GM13976 (cell line): ENCODE measurements around the gene CSMD2.

Source experiments
- DNase-seq: peaks from one replicate; pipeline ENCODE4 v3.0.0; 2012; ENCODE audit warnings: low spot score
- in situ Hi-C: fragments of 300-500 bp; cut with MboI; formaldehyde crosslinking; loops from one replicate; pipeline ENCODE4 v1.12.0; 2022; ENCODE audit warnings: low sequenced_read_pairs, mixed read lengths, inconsistent platforms; ENCODE audit not compliant: unreplicated experiment
- TF ChIP-seq, protein P1 (sequence below): IDR thresholded peaks from 2 replicates; pipeline ENCODE4 v1.5.1; 2012; ENCODE audit warnings: borderline replicate concordance, mild to moderate bottlenecking; ENCODE audit not compliant: insufficient read depth; ENCODE audit errors: extremely low read depth, missing control alignments, control extremely low read depth

Gene CSMD2

GRCh38 chr1:33488624-33489023, 676.4 kb downstream of the CSMD2 start:
- no peak for DNase-seq

DNA sequence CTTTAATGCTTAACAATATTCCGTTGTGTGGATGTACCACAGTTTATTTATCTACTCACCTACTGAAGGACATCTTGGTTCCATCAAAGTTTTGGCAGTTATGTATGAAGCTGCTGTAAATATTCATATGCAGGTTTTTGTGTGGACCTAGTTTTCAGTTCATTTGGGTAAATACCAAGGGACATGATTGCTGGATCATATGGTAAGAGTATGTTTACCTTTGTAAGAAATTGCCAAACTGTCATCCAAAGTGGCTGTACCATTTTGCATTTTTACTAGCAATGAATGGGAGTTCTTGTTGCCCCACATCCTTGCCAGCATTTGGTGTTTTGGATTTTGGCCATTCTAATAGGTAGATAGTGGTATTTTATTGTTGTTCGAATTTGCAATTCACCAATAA, 682.6 kb downstream of the CSMD2 start:
- DNase-seq = no peak
- TF ChIP-seq, protein P1, sequence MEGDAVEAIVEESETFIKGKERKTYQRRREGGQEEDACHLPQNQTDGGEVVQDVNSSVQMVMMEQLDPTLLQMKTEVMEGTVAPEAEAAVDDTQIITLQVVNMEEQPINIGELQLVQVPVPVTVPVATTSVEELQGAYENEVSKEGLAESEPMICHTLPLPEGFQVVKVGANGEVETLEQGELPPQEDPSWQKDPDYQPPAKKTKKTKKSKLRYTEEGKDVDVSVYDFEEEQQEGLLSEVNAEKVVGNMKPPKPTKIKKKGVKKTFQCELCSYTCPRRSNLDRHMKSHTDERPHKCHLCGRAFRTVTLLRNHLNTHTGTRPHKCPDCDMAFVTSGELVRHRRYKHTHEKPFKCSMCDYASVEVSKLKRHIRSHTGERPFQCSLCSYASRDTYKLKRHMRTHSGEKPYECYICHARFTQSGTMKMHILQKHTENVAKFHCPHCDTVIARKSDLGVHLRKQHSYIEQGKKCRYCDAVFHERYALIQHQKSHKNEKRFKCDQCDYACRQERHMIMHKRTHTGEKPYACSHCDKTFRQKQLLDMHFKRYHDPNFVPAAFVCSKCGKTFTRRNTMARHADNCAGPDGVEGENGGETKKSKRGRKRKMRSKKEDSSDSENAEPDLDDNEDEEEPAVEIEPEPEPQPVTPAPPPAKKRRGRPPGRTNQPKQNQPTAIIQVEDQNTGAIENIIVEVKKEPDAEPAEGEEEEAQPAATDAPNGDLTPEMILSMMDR = no peak
- in situ Hi-C loops = no loop called here

More at GRCh38 chr1:33488624-33489023, 676.4 kb downstream of the CSMD2 start:
- in situ Hi-C loops = no loop called here
- TF ChIP-seq, protein P1 = no peak

DNA sequence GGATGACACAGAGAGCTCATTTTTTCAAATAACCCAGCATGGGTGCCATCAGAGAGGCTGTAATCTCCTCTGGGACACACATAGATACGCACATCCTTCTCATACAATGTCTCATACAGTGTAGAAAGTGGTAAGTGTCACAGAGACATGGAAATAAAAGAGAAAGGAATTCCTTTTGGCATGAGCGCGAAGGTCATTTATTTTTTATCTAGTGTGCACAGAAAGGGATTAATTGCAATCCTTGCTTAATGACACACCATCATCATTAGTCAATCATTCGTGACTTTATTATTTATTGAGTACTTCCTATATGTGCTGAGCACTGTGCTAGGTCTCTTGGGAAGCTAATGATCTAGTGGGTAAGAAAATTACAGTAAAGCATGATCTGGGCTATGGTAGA, 687.6 kb downstream of the CSMD2 start:
- in situ Hi-C loops = no loop called here
- no peak for DNase-seq
- TF ChIP-seq, protein P1 = no peak

DNA sequence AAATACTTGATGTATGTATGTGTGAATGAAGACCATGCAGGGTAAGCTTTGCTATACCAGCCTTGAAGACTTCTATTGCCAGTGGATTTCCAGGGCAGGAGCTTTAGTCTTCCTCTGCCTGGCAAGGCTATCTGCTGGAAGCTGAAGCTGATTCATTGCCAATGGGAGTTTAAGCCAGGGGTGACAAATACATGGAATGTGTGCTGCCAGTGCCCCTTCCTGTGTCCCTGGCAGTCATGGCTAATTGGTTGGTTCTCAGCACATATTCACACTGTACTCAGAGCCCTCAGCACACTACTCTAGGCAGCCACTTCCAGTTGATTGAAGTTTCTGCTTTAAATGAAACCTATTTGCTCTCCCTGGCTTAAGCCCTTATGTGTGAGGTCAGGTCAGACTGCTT, 691.1 kb downstream of the CSMD2 start:
- in situ Hi-C loops = no loop called here
- no peak for DNase-seq

GRCh38 chr1:33472269-33472980, 692.6 kb downstream of the CSMD2 start, which contains the start of gene ZSCAN20:
Gene ZSCAN20 (plus strand): TSS chr1:33472645. CDS start chr1:33479289, 6,644 bp downstream.
- TF ChIP-seq, protein P1 = no peak
- peak; percentile 92 for DNase-seq
- in situ Hi-C loops = no loop called here

More for the DNA sequence above, 691.1 kb downstream of the CSMD2 start:
- TF ChIP-seq, protein P1 = no peak

DNA sequence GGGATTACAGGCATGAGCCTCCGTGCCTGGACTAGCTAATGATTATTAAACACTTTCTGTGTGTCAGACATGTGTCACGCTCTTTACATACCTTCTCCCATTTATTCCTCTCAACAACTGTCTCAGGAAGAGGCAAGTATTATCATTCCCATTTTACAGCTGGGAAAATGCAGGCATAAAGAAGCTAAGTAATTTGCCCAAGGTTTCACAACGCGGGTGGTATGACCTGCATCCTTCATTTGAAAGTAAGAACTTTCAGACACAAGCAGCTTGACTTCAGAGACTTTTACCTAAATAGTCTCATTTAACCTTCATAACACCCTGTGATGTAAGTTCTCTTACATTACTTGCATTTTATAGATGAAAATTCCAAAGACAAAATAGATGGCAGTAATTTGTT, 693.6 kb downstream of the CSMD2 start:
- in situ Hi-C loops = no loop called here
- no peak for DNase-seq
- TF ChIP-seq, protein P1 = no peak

- peak; percentile 78 for DNase-seq
- TF ChIP-seq, protein P1 = peak; percentile 83
- in situ Hi-C loops = no loop called here
These were observed 694.5 kb downstream of the CSMD2 start for GRCh38 chr1:33470495-33471012.
